GM18909 (cell line): ENCODE results near the gene DGCR6L.
"Not testable (repeated sequence)": the region's sequence is repeated elsewhere in the genome, so short reads cannot be mapped to it uniquely, and the experiment has no call there.

Experiments
- ATAC-seq: cut with Tn5 transposase; IDR thresholded peaks from one replicate; pipeline ENCODE4 v1.9.1; 2021; ENCODE audit warnings: mild to moderate bottlenecking; ENCODE audit not compliant: unreplicated experiment, poor library complexity

The DGCR6L gene

GRCh38 chr22:20295262-20296064 lies 24.4 kb downstream of the DGCR6L start:
- no peak for ATAC-seq

GRCh38 chr22:20292673-20293232 lies 27.1 kb downstream of the DGCR6L start:
- no peak for ATAC-seq

- no peak for ATAC-seq
These were observed 27.8 kb downstream of the DGCR6L start for GRCh38 chr22:20292108-20292507.

GRCh38 chr22:20291604-20292063 lies 28.2 kb downstream of the DGCR6L start:
- ATAC-seq: no peak

GRCh38 chr22:20291249-20291586 lies 28.6 kb downstream of the DGCR6L start:
- no peak for ATAC-seq

- no peak for ATAC-seq
These were observed 29.1 kb downstream of the DGCR6L start for GRCh38 chr22:20290578-20291248.

- no peak for ATAC-seq
These were observed 29.8 kb downstream of the DGCR6L start for GRCh38 chr22:20290045-20290392.

- not testable (repeated sequence) for ATAC-seq
These were observed 30.4 kb downstream of the DGCR6L start for GRCh38 chr22:20289182-20290044.

- ATAC-seq: not testable (repeated sequence)
These were observed 33.0 kb downstream of the DGCR6L start for GRCh38 chr22:20286784-20287423.

GRCh38 chr22:20286312-20286660 lies 33.6 kb downstream of the DGCR6L start:
- not testable (repeated sequence) for ATAC-seq

GRCh38 chr22:20285473-20286311 lies 34.2 kb downstream of the DGCR6L start:
- ATAC-seq: not testable (repeated sequence)

- no peak for ATAC-seq
These were observed 35.3 kb downstream of the DGCR6L start for GRCh38 chr22:20284471-20285086.

GRCh38 chr22:20283674-20284066 lies 36.2 kb downstream of the DGCR6L start:
- ATAC-seq: no peak

- ATAC-seq: no peak
These were observed 36.8 kb downstream of the DGCR6L start for GRCh38 chr22:20282901-20283673.

GRCh38 chr22:20281891-20282290 lies 38.0 kb downstream of the DGCR6L start:
- ATAC-seq: no peak

GRCh38 chr22:20281473-20281872 lies 38.4 kb downstream of the DGCR6L start:
- not testable (repeated sequence) for ATAC-seq

GRCh38 chr22:20280866-20281265 lies 39.0 kb downstream of the DGCR6L start:
- ATAC-seq: no peak

- not testable (repeated sequence) for ATAC-seq
These were observed 39.7 kb downstream of the DGCR6L start for GRCh38 chr22:20280163-20280562.
